Measurements from ENCODE around the gene ITPK1.

GRCh38 chr14:92888896-92889295 is 226.8 kb downstream of the ITPK1 start:
- TF ChIP-seq CTCF (IDR thresholded peaks at IDR 0.05 in 2 of 3, conservative IDR thresholded peaks at IDR 0.05 in 1 of 3; ENCODE audit: control insufficient read depth in 2 of 3, extremely low read depth in 1 of 3, insufficient read depth in 1 of 3, low read depth in 3 of 3, low read length in 3 of 3) (no peak), MXI1 (IDR thresholded peaks at IDR 0.05; ENCODE audit: low read depth, low read length) (no peak), NR2C1 (IDR thresholded peaks at IDR 0.05) (no peak), POLR2A (IDR thresholded peaks at IDR 0.05; ENCODE audit: low read depth, low read length) (no peak), STAT1 (conservative IDR thresholded peaks at IDR 0.05) (no peak), PRDM15 (CRISPR knock-in tag; IDR thresholded peaks at IDR 0.05) (no peak), SREBF1 (IDR thresholded peaks at IDR 0.05; ENCODE audit: low read length) (no peak), RELB (IDR thresholded peaks at IDR 0.05; ENCODE audit: low read depth) (no peak), SKIL (IDR thresholded peaks at IDR 0.05; ENCODE audit: low read depth, poor library complexity, severe bottlenecking) (no peak), GABPA (IDR thresholded peaks at IDR 0.05; ENCODE audit: low read depth) (no peak), ZNF274 (IDR thresholded peaks at IDR 0.05; ENCODE audit: insufficient read depth, insufficient read length) (no peak), EZH2 (IDR thresholded peaks at IDR 0.05; ENCODE audit: borderline replicate concordance, control insufficient read depth, low read depth, low read length) (no peak)

Measured in GM12878 (cell line).